Trophoblast cell (in vitro differentiated cells and primary cell): ENCODE data around the gene RBPJ.

ENCODE experiments used
- DNase-seq, 2 donors: peaks; one replicate each; pipeline ENCODE4 v3.0.0-alpha.2; 2016
- H2AFZ ChIP-seq: 2 replicates; pipeline ENCODE4 v1.6.1; 2013; ENCODE audit warnings: low read length, moderate library complexity, mild to moderate bottlenecking; ENCODE audit not compliant: insufficient read depth, poor library complexity
- H2AK5ac ChIP-seq: 2 replicates; pipeline ENCODE4 v1.6.1; 2013; ENCODE audit warnings: mild to moderate bottlenecking, low read length
- H2BK120ac ChIP-seq: 2 replicates; pipeline ENCODE4 v1.6.1; 2013; ENCODE audit warnings: low read length, mild to moderate bottlenecking, moderate library complexity; ENCODE audit not compliant: insufficient read depth, poor library complexity
- H2BK12ac ChIP-seq: 2 replicates; pipeline ENCODE4 v1.6.1; 2013; ENCODE audit warnings: mild to moderate bottlenecking, low read length, moderate library complexity
- H2BK5ac ChIP-seq: 2 replicates; pipeline ENCODE4 v1.6.1; 2013; ENCODE audit warnings: low read length, low read depth, moderate library complexity, mild to moderate bottlenecking; ENCODE audit not compliant: poor library complexity
- H3K14ac ChIP-seq: 2 replicates; pipeline ENCODE4 v1.6.1; 2013; ENCODE audit warnings: mild to moderate bottlenecking, low read length
- H3K18ac ChIP-seq: 2 replicates; pipeline ENCODE4 v1.6.1; 2013; ENCODE audit warnings: mild to moderate bottlenecking, low read length
- H3K23ac ChIP-seq: 2 replicates; pipeline ENCODE4 v1.6.1; 2013; ENCODE audit warnings: low read length
- H3K27ac ChIP-seq: 2 replicates; pipeline ENCODE4 v1.5.1; 2013; ENCODE audit warnings: low read depth, mild to moderate bottlenecking, inconsistent platforms, low read length, moderate library complexity
- H3K27me3 ChIP-seq: 2 replicates; pipeline ENCODE4 v1.6.1; 2013; ENCODE audit warnings: inconsistent platforms, mild to moderate bottlenecking, low read length, moderate library complexity; ENCODE audit not compliant: insufficient read depth
- H3K36me3 ChIP-seq, 2 experiments: 1 replicate in 1 of 2; 2 replicates in 1 of 2; pipeline ENCODE4 v1.6.1; 2013; ENCODE audit warnings: low read length in 2 of 2, mild to moderate bottlenecking in 2 of 2, moderate library complexity in 1 of 2; ENCODE audit not compliant: insufficient read depth in 2 of 2, control insufficient read depth in 1 of 2
- H3K4ac ChIP-seq: 2 replicates; pipeline ENCODE4 v1.6.1; 2013; ENCODE audit warnings: low read depth, mild to moderate bottlenecking, low read length, moderate library complexity
- H3K4me1 ChIP-seq, 2 experiments: 1 replicate in 1 of 2; 2 replicates in 1 of 2; pipeline ENCODE4 v1.6.1; 2013; ENCODE audit warnings: low read length in 2 of 2, mild to moderate bottlenecking in 2 of 2, moderate library complexity in 1 of 2; ENCODE audit not compliant: insufficient read depth in 2 of 2, control insufficient read depth in 1 of 2
- H3K4me2 ChIP-seq: 2 replicates; pipeline ENCODE4 v1.6.1; 2013; ENCODE audit warnings: inconsistent platforms, mild to moderate bottlenecking, low read length, moderate library complexity
- H3K4me3 ChIP-seq: 2 replicates; pipeline ENCODE4 v1.5.1; 2013; ENCODE audit warnings: mild to moderate bottlenecking, low read depth, low read length, inconsistent platforms
- H3K79me1 ChIP-seq: one replicate; pipeline ENCODE4 v1.6.1; 2013; ENCODE audit warnings: low read length
- H3K79me2 ChIP-seq: 2 replicates; pipeline ENCODE4 v1.6.1; 2013; ENCODE audit warnings: low read length, mild to moderate bottlenecking; ENCODE audit not compliant: control insufficient read depth, insufficient read depth, poor library complexity
- H3K9ac ChIP-seq: 2 replicates; pipeline ENCODE4 v1.6.1; 2013; ENCODE audit warnings: mild to moderate bottlenecking, low read length
- H3K9me3 ChIP-seq: 2 replicates; pipeline ENCODE4 v1.6.1; 2013; ENCODE audit warnings: low read depth, mild to moderate bottlenecking, control low read depth, inconsistent platforms, low read length; ENCODE audit not compliant: insufficient read depth
- H4K12ac ChIP-seq: 2 replicates; pipeline ENCODE4 v1.6.1; 2013; ENCODE audit warnings: low read depth, mild to moderate bottlenecking, low read length, moderate library complexity
- H4K8ac ChIP-seq: 2 replicates; pipeline ENCODE4 v1.6.1; 2013; ENCODE audit warnings: low read depth, mild to moderate bottlenecking, low read length, moderate library complexity
- H4K91ac ChIP-seq: one replicate; pipeline ENCODE4 v1.6.1; 2013; ENCODE audit warnings: low read depth, mild to moderate bottlenecking, low read length, moderate library complexity
- WGBS: extraction: QIAGEN DNeasy Blood & Tissue Kit; methylation state at CpG from one replicate; pipeline ENCODE4 v1.1.7; 2013; ENCODE audit warnings: missing lambda C conversion rate; ENCODE audit not compliant: insufficient read length, insufficient coverage; ENCODE audit errors: extremely low coverage; 5-methylcytosine and 5-hydroxymethylcytosine counted together

Gene RBPJ

DNA sequence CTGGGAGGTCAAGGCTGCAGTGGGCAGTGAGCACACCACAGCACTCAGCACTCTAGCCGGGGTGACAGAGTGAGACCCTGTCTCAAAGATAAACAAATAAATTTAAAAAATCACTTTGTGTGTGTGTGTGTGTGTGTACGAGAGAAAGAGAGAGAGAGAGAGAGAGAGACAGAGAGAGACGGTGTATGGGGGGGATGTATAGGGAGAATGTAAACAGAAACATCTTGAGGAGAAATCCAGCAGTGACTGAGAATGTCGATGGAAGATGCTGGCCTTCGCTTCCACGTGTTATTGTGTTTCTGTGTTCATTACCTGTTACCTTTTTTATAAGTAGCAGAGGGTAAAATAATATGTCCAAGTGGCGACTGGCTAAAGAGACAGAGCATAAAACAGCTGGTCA, 23.6 kb upstream of the RBPJ start:
- no peak for DNase-seq
- Histone ChIP-seq H3K18ac (no peak overlapping the region), H3K9ac (no peak overlapping the region), H2BK12ac (no peak overlapping the region), H2BK120ac (no peak overlapping the region), H3K27ac (no peak overlapping the region), H3K4me3 (no peak overlapping the region), H3K4ac (no peak overlapping the region), H4K8ac (no peak overlapping the region), H4K91ac (no peak overlapping the region), H2AK5ac (no peak overlapping the region), H3K4me2 (no peak overlapping the region), H3K79me1 (no peaks in the 10 kb centered on the region), H3K36me3 (no peaks in the 10 kb centered on the region), H3K9me3 (no peaks in the 10 kb centered on the region), H2AFZ (no peak overlapping the region), H2BK5ac (no peak overlapping the region), H3K23ac (no peak overlapping the region), H3K4me1 (no peaks in the 10 kb centered on the region), H3K14ac (no peak overlapping the region), H4K12ac (no peak overlapping the region), H3K27me3 (no peaks in the 10 kb centered on the region), H3K79me2 (no peaks in the 10 kb centered on the region)
- 100% methylated on average over 2 of the region's 7 CpGs for WGBS

DNA sequence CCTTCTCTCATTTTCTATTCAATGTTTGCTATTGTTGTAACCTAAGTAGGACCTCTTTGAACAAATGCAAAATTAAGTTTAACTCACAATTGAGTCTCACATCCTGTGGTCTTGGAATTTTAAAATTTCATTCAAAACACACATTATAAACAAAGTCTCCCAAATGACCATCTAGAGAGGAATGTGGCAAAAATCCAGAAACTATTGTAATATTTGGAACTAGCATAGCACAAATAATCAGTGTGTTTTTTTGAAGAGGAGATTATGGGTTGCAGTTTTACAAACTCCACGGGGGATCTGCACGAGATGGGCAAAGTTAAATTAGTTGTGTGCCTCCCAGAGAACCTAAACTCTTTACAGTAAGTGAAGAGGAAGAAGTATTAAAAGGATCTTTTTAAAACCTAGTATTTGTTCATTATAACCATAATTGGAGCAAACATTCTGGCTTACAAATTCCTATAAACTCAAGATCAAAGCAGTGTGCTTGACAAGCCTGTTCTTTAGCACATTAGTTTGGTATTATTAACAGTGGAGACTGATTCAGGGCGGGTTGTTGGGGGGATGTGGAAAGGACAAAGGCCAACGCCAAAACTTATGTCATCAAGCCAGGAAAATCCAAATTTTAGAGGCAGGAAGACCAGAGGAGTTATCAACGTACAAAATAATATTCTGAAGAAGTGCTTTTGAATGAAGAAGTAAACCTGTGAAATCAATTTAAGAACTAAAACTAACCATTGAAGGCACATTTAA, 22.4 kb upstream of the RBPJ start:
- no peak overlapping the region for H3K27ac ChIP-seq
- no peak overlapping the region for H2BK12ac ChIP-seq
- no peaks in the 10 kb centered on the region for H3K79me1 ChIP-seq
- DNase-seq: no peak
- H3K14ac ChIP-seq: no peak overlapping the region
- no peak overlapping the region for H3K23ac ChIP-seq
- H2BK120ac ChIP-seq: no peak overlapping the region
- H3K9me3 ChIP-seq: no peaks in the 10 kb centered on the region
- no peaks in the 10 kb centered on the region for H3K27me3 ChIP-seq
- H4K12ac ChIP-seq: no peak overlapping the region
- WGBS: no CpG with 5 or more reads among the region's 5 CpGs
- H3K9ac ChIP-seq: no peak overlapping the region
- no peaks in the 10 kb centered on the region for H3K79me2 ChIP-seq
- no peak overlapping the region for H3K4me3 ChIP-seq
- no peak overlapping the region for H2BK5ac ChIP-seq
- H3K36me3 ChIP-seq: no peaks in the 10 kb centered on the region
- H3K18ac ChIP-seq: no peak overlapping the region
- H3K4me2 ChIP-seq: no peak overlapping the region
- H4K8ac ChIP-seq: no peak overlapping the region
- H2AFZ ChIP-seq: no peak overlapping the region
- H2AK5ac ChIP-seq: no peak overlapping the region
- no peak overlapping the region for H3K4ac ChIP-seq
- no peaks in the 10 kb centered on the region for H3K4me1 ChIP-seq
- no peak overlapping the region for H4K91ac ChIP-seq

DNA sequence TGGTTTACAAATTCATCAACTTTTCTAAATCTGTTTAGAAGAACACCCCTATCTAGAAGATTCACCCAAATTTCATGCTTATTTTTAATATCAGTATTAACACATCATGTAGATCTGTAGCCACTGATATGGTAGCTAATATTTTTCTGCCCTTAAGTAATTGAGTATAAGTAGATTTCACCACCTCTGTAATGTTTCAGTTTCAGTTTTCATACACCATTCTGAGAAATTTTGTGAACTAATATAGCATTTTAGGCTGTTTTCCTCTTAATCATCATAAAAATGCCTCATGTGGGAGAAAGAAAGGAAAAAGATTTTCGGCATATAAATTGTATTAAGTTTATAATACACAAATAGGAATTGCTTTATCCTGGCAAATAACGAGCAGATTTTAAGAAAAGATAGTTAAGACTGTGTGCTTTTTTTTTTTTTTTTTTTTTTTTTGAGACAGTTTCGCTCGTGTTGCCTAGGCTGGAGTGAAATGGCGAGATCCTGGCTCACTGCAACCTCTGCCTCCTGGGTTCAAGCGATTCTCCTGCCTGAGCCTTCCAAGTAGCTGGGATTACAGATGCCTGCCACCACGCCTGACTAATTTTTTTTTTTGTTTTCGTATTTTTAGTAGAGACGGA, 21.4 kb upstream of the RBPJ start:
- H2BK120ac ChIP-seq: no peak overlapping the region
- no peak overlapping the region for H3K14ac ChIP-seq
- no peak overlapping the region for H3K4ac ChIP-seq
- no peaks in the 10 kb centered on the region for H3K9me3 ChIP-seq
- no peaks in the 10 kb centered on the region for H3K79me1 ChIP-seq
- no peak overlapping the region for H4K8ac ChIP-seq
- H3K4me1 ChIP-seq: no peaks in the 10 kb centered on the region
- H3K4me2 ChIP-seq: no peak overlapping the region
- H2BK5ac ChIP-seq: no peak overlapping the region
- no peak overlapping the region for H2AFZ ChIP-seq
- H3K18ac ChIP-seq: no peak overlapping the region
- no peak overlapping the region for H2AK5ac ChIP-seq
- H3K79me2 ChIP-seq: no peaks in the 10 kb centered on the region
- H4K91ac ChIP-seq: no peak overlapping the region
- H3K23ac ChIP-seq: no peak overlapping the region
- H3K27ac ChIP-seq: no peak overlapping the region
- DNase-seq: no peak
- H3K9ac ChIP-seq: no peak overlapping the region
- no peaks in the 10 kb centered on the region for H3K36me3 ChIP-seq
- no peak overlapping the region for H2BK12ac ChIP-seq
- WGBS: no CpG with 5 or more reads among the region's 9 CpGs
- H3K4me3 ChIP-seq: no peak overlapping the region
- H4K12ac ChIP-seq: no peak overlapping the region
- H3K27me3 ChIP-seq: no peaks in the 10 kb centered on the region

GRCh38 chr4:26300314-26301307, 20.2 kb upstream of the RBPJ start:
- H3K27me3 ChIP-seq: no peaks in the 10 kb centered on the region
- H4K8ac ChIP-seq: no peak overlapping the region
- no peak overlapping the region for H3K14ac ChIP-seq
- H4K91ac ChIP-seq: no peak overlapping the region
- no peak overlapping the region for H3K9ac ChIP-seq
- no peaks in the 10 kb centered on the region for H3K36me3 ChIP-seq
- no peak overlapping the region for H2BK5ac ChIP-seq
- no peak overlapping the region for H3K27ac ChIP-seq
- no peaks in the 10 kb centered on the region for H3K9me3 ChIP-seq
- no peak for DNase-seq
- H2AFZ ChIP-seq: no peak overlapping the region
- no peak overlapping the region for H3K23ac ChIP-seq
- WGBS: no CpG with 5 or more reads among the region's 8 CpGs
- H2AK5ac ChIP-seq: no peak overlapping the region
- no peaks in the 10 kb centered on the region for H3K79me1 ChIP-seq
- no peak overlapping the region for H3K4me2 ChIP-seq
- no peak overlapping the region for H3K4me3 ChIP-seq
- no peaks in the 10 kb centered on the region for H3K79me2 ChIP-seq
- H3K4ac ChIP-seq: no peak overlapping the region
- no peak overlapping the region for H3K18ac ChIP-seq
- H4K12ac ChIP-seq: no peak overlapping the region
- H3K4me1 ChIP-seq: no peaks in the 10 kb centered on the region
- H2BK120ac ChIP-seq: no peak overlapping the region
- no peak overlapping the region for H2BK12ac ChIP-seq
